GM18867 (cell line): ENCODE results near the gene CEP131.

Experiments
- ATAC-seq: cut with Tn5 transposase; IDR thresholded peaks from one replicate; pipeline ENCODE4 v1.9.1; 2021; ENCODE audit warnings: mild to moderate bottlenecking, moderate library complexity; ENCODE audit not compliant: unreplicated experiment

CEP131 gene

GRCh38 chr17:81239714-81240555 lies 17.2 kb upstream of the CEP131 start:
- ATAC-seq: no peak

GRCh38 chr17:81238815-81239713 lies 16.3 kb upstream of the CEP131 start, which contains the start of the genes NDUFAF8 and TEPSIN:
NDUFAF8 (plus strand) TSS chr17:81239318; CDS start chr17:81239364, 46 bp downstream.
TEPSIN (minus strand) TSS chr17:81239055; CDS start chr17:81239033, 22 bp downstream.
- peak; percentile 87 for ATAC-seq

GRCh38 chr17:81238490-81238814 lies 15.7 kb upstream of the CEP131 start:
- ATAC-seq: peak; percentile 4

- no peak for ATAC-seq
These were observed 15.1 kb upstream of the CEP131 start for GRCh38 chr17:81237591-81238489.

GRCh38 chr17:81236784-81237183 lies 14.0 kb upstream of the CEP131 start:
- ATAC-seq: no peak

GRCh38 chr17:81235822-81236740 lies 13.3 kb upstream of the CEP131 start:
- ATAC-seq: no peak

GRCh38 chr17:81234940-81235821 lies 12.4 kb upstream of the CEP131 start:
- ATAC-seq: no peak

- ATAC-seq: no peak
These were observed 11.7 kb upstream of the CEP131 start for GRCh38 chr17:81234506-81234855.

- ATAC-seq: no peak
These were observed 11.2 kb upstream of the CEP131 start for GRCh38 chr17:81233811-81234505.

GRCh38 chr17:81233316-81233715 lies 10.6 kb upstream of the CEP131 start:
- ATAC-seq: no peak

GRCh38 chr17:81232616-81233241 lies 10.0 kb upstream of the CEP131 start:
- ATAC-seq: no peak

GRCh38 chr17:81231766-81232581 lies 9.2 kb upstream of the CEP131 start:
- ATAC-seq: no peak

GRCh38 chr17:81231121-81231645 lies 8.4 kb upstream of the CEP131 start:
- no peak for ATAC-seq

- ATAC-seq: no peak
These were observed 7.5 kb upstream of the CEP131 start for GRCh38 chr17:81230043-81230820.

- no peak for ATAC-seq
These were observed 6.8 kb upstream of the CEP131 start for GRCh38 chr17:81229666-81229920.
